NCI-H187 treated with DMSO at 0.1 percent for 48 hours (cell line): Measurements from ENCODE around the gene MAGEA2.
"Not testable (repeated sequence)": the region's sequence is repeated elsewhere in the genome, so short reads cannot be mapped to it uniquely, and the experiment has no call there.

Experiments used
- DNase-seq: peaks from one replicate; lab custom pipeline; 2025; lab: John Stamatoyannopoulos, UW

MAGEA2 gene

DNA sequence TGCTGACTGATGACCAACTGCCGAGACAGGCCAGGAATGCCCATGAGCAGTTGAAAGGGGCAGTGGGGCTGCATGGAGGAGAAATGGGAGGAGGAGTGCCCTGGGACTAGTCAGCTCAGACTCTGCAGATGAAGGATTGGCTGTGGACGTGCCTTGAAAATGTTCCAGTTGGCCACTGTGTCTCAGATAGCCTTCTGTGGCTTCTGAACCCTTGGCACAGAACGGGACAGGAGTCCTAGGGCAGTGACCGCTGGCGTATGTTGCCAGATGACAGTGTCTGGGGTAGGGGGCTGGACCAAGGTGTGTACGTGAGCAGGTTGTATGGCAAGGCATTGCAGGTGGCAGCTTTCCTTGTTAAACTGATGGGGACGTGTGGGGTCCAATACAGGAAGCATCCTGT lies 47.1 kb downstream of the MAGEA2 start:
- not testable (repeated sequence) for DNase-seq

DNA sequence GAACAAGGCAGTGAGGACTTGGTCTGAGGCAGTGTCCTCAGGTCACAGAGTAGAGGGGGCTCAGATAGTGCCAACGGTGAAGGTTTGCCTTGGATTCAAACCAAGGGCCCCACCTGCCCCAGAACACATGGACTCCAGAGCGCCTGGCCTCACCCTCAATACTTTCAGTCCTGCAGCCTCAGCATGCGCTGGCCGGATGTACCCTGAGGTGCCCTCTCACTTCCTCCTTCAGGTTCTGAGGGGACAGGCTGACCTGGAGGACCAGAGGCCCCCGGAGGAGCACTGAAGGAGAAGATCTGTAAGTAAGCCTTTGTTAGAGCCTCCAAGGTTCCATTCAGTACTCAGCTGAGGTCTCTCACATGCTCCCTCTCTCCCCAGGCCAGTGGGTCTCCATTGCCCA lies 53.3 kb downstream of the MAGEA2 start:
- DNase-seq: not testable (repeated sequence)
